DMS53 treated with DMSO at 0.1 percent for 48 hours (cell line): ENCODE measurements around the gene HES7.
A peak's percentile ranks its signal among the peaks of the same experiment; 100 is the strongest.

Experiments used
- DNase-seq: peaks from one replicate; lab custom pipeline; 2025; ENCODE audit not compliant: unreplicated experiment; lab: John Stamatoyannopoulos, UW

The HES7 gene

GRCh38 chr17:8155231-8155995 is 31.5 kb upstream of the HES7 start:
- DNase-seq: no peak

- no peak for DNase-seq
These were observed 30.8 kb upstream of the HES7 start for GRCh38 chr17:8154608-8155155.

GRCh38 chr17:8153957-8154607 is 30.2 kb upstream of the HES7 start:
- peak; percentile 56 for DNase-seq

GRCh38 chr17:8153525-8153956 is 29.6 kb upstream of the HES7 start:
- DNase-seq: peak; percentile 96

- DNase-seq: no peak
These were observed 29.1 kb upstream of the HES7 start for GRCh38 chr17:8153031-8153451.

- peak; percentile 99 for DNase-seq
These were observed 28.3 kb upstream of the HES7 start, which contains the start of gene PER1 for GRCh38 chr17:8152112-8152775. TSS of gene PER1 (minus strand) at chr17:8152404. CDS start at chr17:8150706, 1,698 bp downstream.

- DNase-seq: peak; percentile 62
These were observed 27.8 kb upstream of the HES7 start for GRCh38 chr17:8151641-8152111.

GRCh38 chr17:8151120-8151640 is 27.3 kb upstream of the HES7 start:
- DNase-seq: peak; percentile 75

- DNase-seq: no peak
These were observed 26.6 kb upstream of the HES7 start for GRCh38 chr17:8150194-8151119.

GRCh38 chr17:8149419-8150193 is 25.7 kb upstream of the HES7 start:
- no peak for DNase-seq

GRCh38 chr17:8148560-8148959 is 24.7 kb upstream of the HES7 start:
- no peak for DNase-seq

- no peak for DNase-seq
These were observed 24.0 kb upstream of the HES7 start for GRCh38 chr17:8147805-8148404.

- no peak for DNase-seq
These were observed 23.4 kb upstream of the HES7 start for GRCh38 chr17:8147141-8147804.

GRCh38 chr17:8146381-8147140 is 22.7 kb upstream of the HES7 start:
- DNase-seq: no peak

- no peak for DNase-seq
These were observed 21.9 kb upstream of the HES7 start for GRCh38 chr17:8145811-8146210.

GRCh38 chr17:8144401-8145231 is 20.7 kb upstream of the HES7 start:
- DNase-seq: no peak
